ENCODE data around the gene FGFR4. TPM values are rescaled to one million over a fixed set of nuclear protein-coding genes. Genes with fewer than 3 reads are reported as not detected.

FGFR4 gene
- total RNA-seq, 1 experiment from 2014 or later, result 24.6 TPM

- Histone ChIP-seq H3K4me1 (ENCODE audit: insufficient read depth, low read length) (peaks cover 8% of the 10 kb centered on the region; the same call in 1 of the 2 replicates), H2AFZ (ENCODE audit: low read length) (no peak overlapping the region), H3K79me2 (ENCODE audit: low read length) (0 out of 2 replicates have a peak, but pooled peaks cover 3% of the 10 kb centered on the region), H3K27me3 (ENCODE audit: low read length) (no peaks in the 10 kb centered on the region), H3K9me3 (ENCODE audit: low read length) (no peaks in the 10 kb centered on the region), H3K4me3 (ENCODE audit: low read length) (no peak overlapping the region), H3K9ac (ENCODE audit: low read length) (no peak overlapping the region), H4K20me1 (ENCODE audit: low read length) (no peaks in the 10 kb centered on the region), H3K4me2 (ENCODE audit: low read length) (no peak overlapping the region), H3K9me2 (replicated peaks; ENCODE audit: low read length) (no peaks in the 10 kb centered on the region), H3F3A (ENCODE audit: low read length, unreplicated experiment) (peaks cover 1% of the 10 kb centered on the region), H3K36me3 (ENCODE audit: low read depth, low read length) (no peaks in the 10 kb centered on the region), H3K27ac (ENCODE audit: low read length) (no peak overlapping the region)
- ChIA-PET CTCF (no interaction called here), POLR2A (ENCODE audit: unreplicated experiment) (no interaction called here)
- no peak for ATAC-seq
- intact Hi-C loops (cut with micrococcal nuclease), result no loop called here
- DNase-seq, result no peak
- TF ChIP-seq CTCF (conservative IDR thresholded peaks at IDR 0.05; ENCODE audit: low read depth, low read length) (no peak), EZH2 (IDR thresholded peaks at IDR 0.05; ENCODE audit: low read length, unreplicated experiment) (no peak), EZH2phosphoT487 (IDR thresholded peaks at IDR 0.05; ENCODE audit: borderline replicate concordance, low read length) (no peak)
- no TSS peak for BruUV-seq (replicated peaks)
Observed at GRCh38 chr5:177091232-177091631, 4.5 kb downstream of the FGFR4 start.

DNA sequence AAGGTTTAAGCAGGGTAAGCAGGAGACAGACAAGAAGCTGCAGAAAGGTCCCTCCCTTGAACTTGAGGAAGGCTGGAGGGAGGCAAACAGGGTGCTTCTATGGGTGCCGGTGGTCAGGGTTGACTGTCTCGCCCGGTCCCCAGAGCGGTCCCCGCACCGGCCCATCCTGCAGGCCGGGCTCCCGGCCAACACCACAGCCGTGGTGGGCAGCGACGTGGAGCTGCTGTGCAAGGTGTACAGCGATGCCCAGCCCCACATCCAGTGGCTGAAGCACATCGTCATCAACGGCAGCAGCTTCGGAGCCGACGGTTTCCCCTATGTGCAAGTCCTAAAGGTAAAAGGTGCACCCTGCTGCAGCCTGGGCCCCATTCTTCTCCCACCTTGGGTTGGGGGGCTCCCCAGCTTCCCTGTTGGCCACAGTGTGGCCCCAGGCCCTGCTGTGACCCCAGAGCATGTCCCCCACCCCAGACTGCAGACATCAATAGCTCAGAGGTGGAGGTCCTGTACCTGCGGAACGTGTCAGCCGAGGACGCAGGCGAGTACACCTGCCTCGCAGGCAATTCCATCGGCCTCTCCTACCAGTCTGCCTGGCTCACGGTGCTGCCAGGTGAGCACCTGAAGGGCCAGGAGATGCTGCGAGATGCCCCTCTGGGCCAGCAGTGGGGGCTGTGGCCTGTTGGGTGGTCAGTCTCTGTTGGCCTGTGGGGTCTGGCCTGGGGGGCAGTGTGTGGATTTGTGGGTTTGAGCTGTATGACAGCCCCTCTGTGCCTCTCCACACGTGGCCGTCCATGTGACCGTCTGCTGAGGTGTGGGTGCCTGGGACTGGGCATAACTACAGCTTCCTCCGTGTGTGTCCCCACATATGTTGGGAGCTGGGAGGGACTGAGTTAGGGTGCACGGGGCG, 5.7 kb downstream of the FGFR4 start:
- Histone ChIP-seq H4K20me1 (ENCODE audit: low read length) (no peaks in the 10 kb centered on the region), H3K27ac (ENCODE audit: low read length) (no peak overlapping the region), H3K4me1 (ENCODE audit: insufficient read depth, low read length) (peaks cover 4% of the 10 kb centered on the region; the same call in 1 of the 2 replicates), H3K9me2 (replicated peaks; ENCODE audit: low read length) (no peaks in the 10 kb centered on the region), H3K9ac (ENCODE audit: low read length) (no peak overlapping the region), H2AFZ (ENCODE audit: low read length) (no peak overlapping the region), H3K27me3 (ENCODE audit: low read length) (no peaks in the 10 kb centered on the region), H3K36me3 (ENCODE audit: low read depth, low read length) (no peaks in the 10 kb centered on the region), H3K4me3 (ENCODE audit: low read length) (no peak overlapping the region), H3K4me2 (ENCODE audit: low read length) (no peak overlapping the region), H3K79me2 (ENCODE audit: low read length) (0 out of 2 replicates have a peak, but pooled peaks cover 3% of the 10 kb centered on the region), H3K9me3 (ENCODE audit: low read length) (no peaks in the 10 kb centered on the region), H3F3A (ENCODE audit: low read length, unreplicated experiment) (no peaks in the 10 kb centered on the region)
- BruUV-seq (replicated peaks), result no TSS peak
- intact Hi-C loops (cut with micrococcal nuclease), result no loop called here
- no peak for ATAC-seq
- no peak for TF ChIP-seq CTCF (conservative IDR thresholded peaks at IDR 0.05; ENCODE audit: low read depth, low read length)
- no peak for TF ChIP-seq EZH2phosphoT487 (IDR thresholded peaks at IDR 0.05; ENCODE audit: borderline replicate concordance, low read length)
- TF ChIP-seq EZH2 (IDR thresholded peaks at IDR 0.05; ENCODE audit: low read length, unreplicated experiment), result no peak
- no peak for DNase-seq
- ChIA-PET CTCF (no interaction called here), POLR2A (ENCODE audit: unreplicated experiment) (no interaction called here)

GRCh38 chr5:177093082-177093712, 6.5 kb downstream of the FGFR4 start:
- no peaks in the 10 kb centered on the region for H4K20me1 ChIP-seq (ENCODE audit: low read length)
- CTCF ChIA-PET, result no interaction called here
- H3F3A ChIP-seq (ENCODE audit: low read length, unreplicated experiment), result no peaks in the 10 kb centered on the region
- TF ChIP-seq EZH2 (IDR thresholded peaks at IDR 0.05; ENCODE audit: low read length, unreplicated experiment), result no peak
- no peak for TF ChIP-seq EZH2phosphoT487 (IDR thresholded peaks at IDR 0.05; ENCODE audit: borderline replicate concordance, low read length)
- TF ChIP-seq CTCF (conservative IDR thresholded peaks at IDR 0.05; ENCODE audit: low read depth, low read length), result no peak
- POLR2A ChIA-PET (ENCODE audit: unreplicated experiment), result no interaction called here
- H3K4me2 ChIP-seq (ENCODE audit: low read length), result no peak overlapping the region
- H3K27me3 ChIP-seq (ENCODE audit: low read length), result no peaks in the 10 kb centered on the region
- H3K79me2 ChIP-seq (ENCODE audit: low read length), result no peaks in the 10 kb centered on the region
- intact Hi-C loops (cut with micrococcal nuclease), result no loop called here
- BruUV-seq (replicated peaks), result no TSS peak
- no peaks in the 10 kb centered on the region for H3K4me1 ChIP-seq (ENCODE audit: insufficient read depth, low read length)
- no peak overlapping the region for H2AFZ ChIP-seq (ENCODE audit: low read length)
- H3K4me3 ChIP-seq (ENCODE audit: low read length), result no peak overlapping the region
- no peaks in the 10 kb centered on the region for H3K36me3 ChIP-seq (ENCODE audit: low read depth, low read length)
- H3K9me2 ChIP-seq (replicated peaks; ENCODE audit: low read length), result no peaks in the 10 kb centered on the region
- DNase-seq (no peak), ATAC-seq (no peak)
- H3K9ac ChIP-seq (ENCODE audit: low read length), result no peak overlapping the region
- no peaks in the 10 kb centered on the region for H3K9me3 ChIP-seq (ENCODE audit: low read length)
- H3K27ac ChIP-seq (ENCODE audit: low read length), result no peak overlapping the region
